ENCODE measurements around the gene RAB25.

DNA sequence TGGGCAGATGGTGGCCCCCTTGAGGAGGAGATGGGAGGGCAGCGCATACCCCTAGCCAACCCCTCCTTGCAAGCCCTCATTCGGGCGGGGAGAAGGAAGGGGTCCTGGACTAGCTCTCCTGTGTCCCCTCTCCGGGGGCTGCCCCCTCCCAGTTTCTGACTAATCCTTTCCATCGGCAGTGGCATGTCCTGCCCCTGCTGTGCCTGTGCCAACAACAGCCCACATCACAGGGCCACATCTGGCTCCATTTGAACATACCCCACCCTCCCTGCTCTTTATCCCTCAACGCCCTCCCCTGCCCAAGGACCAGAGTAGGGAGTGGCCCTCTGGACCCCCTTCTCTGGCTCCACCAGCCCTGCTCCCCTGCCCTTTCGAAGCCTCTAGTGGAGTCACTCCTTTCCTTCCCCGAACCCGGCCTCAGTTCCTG, 42.6 kb downstream of the RAB25 start:
- TF ChIP-seq, protein P1, sequence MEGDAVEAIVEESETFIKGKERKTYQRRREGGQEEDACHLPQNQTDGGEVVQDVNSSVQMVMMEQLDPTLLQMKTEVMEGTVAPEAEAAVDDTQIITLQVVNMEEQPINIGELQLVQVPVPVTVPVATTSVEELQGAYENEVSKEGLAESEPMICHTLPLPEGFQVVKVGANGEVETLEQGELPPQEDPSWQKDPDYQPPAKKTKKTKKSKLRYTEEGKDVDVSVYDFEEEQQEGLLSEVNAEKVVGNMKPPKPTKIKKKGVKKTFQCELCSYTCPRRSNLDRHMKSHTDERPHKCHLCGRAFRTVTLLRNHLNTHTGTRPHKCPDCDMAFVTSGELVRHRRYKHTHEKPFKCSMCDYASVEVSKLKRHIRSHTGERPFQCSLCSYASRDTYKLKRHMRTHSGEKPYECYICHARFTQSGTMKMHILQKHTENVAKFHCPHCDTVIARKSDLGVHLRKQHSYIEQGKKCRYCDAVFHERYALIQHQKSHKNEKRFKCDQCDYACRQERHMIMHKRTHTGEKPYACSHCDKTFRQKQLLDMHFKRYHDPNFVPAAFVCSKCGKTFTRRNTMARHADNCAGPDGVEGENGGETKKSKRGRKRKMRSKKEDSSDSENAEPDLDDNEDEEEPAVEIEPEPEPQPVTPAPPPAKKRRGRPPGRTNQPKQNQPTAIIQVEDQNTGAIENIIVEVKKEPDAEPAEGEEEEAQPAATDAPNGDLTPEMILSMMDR (optimal IDR thresholded peaks at IDR 0.05 in 1 of 3, IDR thresholded peaks at IDR 0.05 in 1 of 3, conservative IDR thresholded peaks at IDR 0.05 in 1 of 3; ENCODE audit: extremely low read depth in 1 of 3, insufficient read depth in 2 of 3, low read length in 3 of 3) = no peak
- no peak for TF ChIP-seq EZH2 (IDR thresholded peaks at IDR 0.05; ENCODE audit: low read length)

Data from keratinocyte (primary cell).